ENCODE data around the gene INF2.

GRCh38 chr14:104771374-104771773 is 82.0 kb downstream of the INF2 start:
- TF ChIP-seq EZH2phosphoT487 (IDR thresholded peaks at IDR 0.05; ENCODE audit: insufficient read depth, low read depth) (no peak), EZH2 (IDR thresholded peaks at IDR 0.05; ENCODE audit: insufficient read depth, poor library complexity, severe bottlenecking) (no peak)

Measured in GM23248 (cell line).